ENCODE data around the gene OMA1.

- TF ChIP-seq EZH2phosphoT487 (IDR thresholded peaks at IDR 0.05; ENCODE audit: borderline replicate concordance), result no peak
- no peak for TF ChIP-seq ATF3 (IDR thresholded peaks at IDR 0.05)
- no peak for TF ChIP-seq CTCF (IDR thresholded peaks at IDR 0.05 in 2 of 3, conservative IDR thresholded peaks at IDR 0.05 in 1 of 3; ENCODE audit: borderline replicate concordance in 1 of 3, insufficient read depth in 1 of 3, low read depth in 2 of 3, low read length in 2 of 3)
- no peak for TF ChIP-seq CBX3 (IDR thresholded peaks at IDR 0.05; ENCODE audit: low read depth)
- no peak for TF ChIP-seq EZH2 (IDR thresholded peaks at IDR 0.05)
- no peak for TF ChIP-seq SIN3A (IDR thresholded peaks at IDR 0.05; ENCODE audit: low read depth)
- no peak for TF ChIP-seq CEBPB (IDR thresholded peaks at IDR 0.05; ENCODE audit: low read depth)
- TF ChIP-seq ZNF274 (IDR thresholded peaks at IDR 0.05; ENCODE audit: low read depth, low read length), result no peak
- no peak for TF ChIP-seq YY1 (IDR thresholded peaks at IDR 0.05; ENCODE audit: extremely low read depth, insufficient replicate concordance, low read depth, low read length)
- no peak for TF ChIP-seq POLR2A (IDR thresholded peaks at IDR 0.05; ENCODE audit: borderline replicate concordance, extremely low read depth, insufficient read depth, insufficient read length)
- TF ChIP-seq REST (IDR thresholded peaks at IDR 0.05; ENCODE audit: low read depth), result no peak
- no peak for TF ChIP-seq POLR2AphosphoS5 (IDR thresholded peaks at IDR 0.05; ENCODE audit: low read depth, low read length)
Observed at GRCh38 chr1:58508629-58509028, 37.9 kb downstream of the OMA1 start.

All from HCT116 (cell line).